H9 (cell line): ENCODE data around the gene SH2D3C. TPM values are rescaled to one million over a fixed set of nuclear protein-coding genes. Genes with fewer than 3 reads are reported as not detected.

Experiments
- DNase-seq: peaks from one replicate; pipeline ENCODE4 v3.0.0-alpha.2; 2017
- H2AFZ ChIP-seq: one replicate; pipeline ENCODE4 v1.6.1; 2013; ENCODE audit warnings: mild to moderate bottlenecking, low read length, control low read depth, moderate library complexity
- H2AK5ac ChIP-seq: 2 replicates; pipeline ENCODE4 v1.6.1; 2013; ENCODE audit warnings: low read length, control low read depth, mixed read lengths; ENCODE audit not compliant: insufficient read length
- H2BK120ac ChIP-seq: one replicate; pipeline ENCODE4 v1.6.1; 2013; ENCODE audit warnings: low read depth, mild to moderate bottlenecking, low read length, control low read depth, inconsistent platforms; ENCODE audit not compliant: poor library complexity, severe bottlenecking
- H2BK12ac ChIP-seq: 2 replicates; pipeline ENCODE4 v1.6.1; 2013; ENCODE audit warnings: low read length, control low read depth, mixed read lengths, low read depth; ENCODE audit not compliant: insufficient read length
- H2BK15ac ChIP-seq: 2 replicates; pipeline ENCODE4 v1.6.1; 2013; ENCODE audit warnings: low read depth, low read length, control low read depth
- H2BK20ac ChIP-seq: one replicate; pipeline ENCODE4 v1.6.1; 2013; ENCODE audit warnings: low read depth, mild to moderate bottlenecking, low read length, control low read depth, inconsistent platforms; ENCODE audit not compliant: poor library complexity, severe bottlenecking
- H2BK5ac ChIP-seq: 2 replicates; pipeline ENCODE4 v1.6.1; 2013; ENCODE audit warnings: low read length, control low read depth, mixed read lengths; ENCODE audit not compliant: insufficient read length
- H3K14ac ChIP-seq: 2 replicates; pipeline ENCODE4 v1.6.1; 2013; ENCODE audit warnings: low read length, control low read depth; ENCODE audit not compliant: insufficient read depth
- H3K18ac ChIP-seq: 2 replicates; pipeline ENCODE4 v1.6.1; 2013; ENCODE audit warnings: low read depth, mild to moderate bottlenecking, mixed read lengths, low read length, control low read depth; ENCODE audit not compliant: insufficient read length
- H3K23ac ChIP-seq: 2 replicates; pipeline ENCODE4 v1.6.1; 2013; ENCODE audit warnings: low read length, control low read depth, mixed read lengths, low read depth; ENCODE audit not compliant: insufficient read length
- H3K23me2 ChIP-seq: 2 replicates; pipeline ENCODE4 v1.6.1; 2013; ENCODE audit warnings: low read depth, mild to moderate bottlenecking, mixed read lengths, low read length, control low read depth; ENCODE audit not compliant: insufficient read length, poor library complexity, severe bottlenecking
- H3K27ac ChIP-seq: 2 replicates; pipeline ENCODE4 v1.5.1; 2013; ENCODE audit warnings: low read length, control low read depth, mixed read lengths, low read depth; ENCODE audit not compliant: insufficient read length
- H3K27me3 ChIP-seq: 2 replicates; pipeline ENCODE4 v1.6.1; 2013; ENCODE audit warnings: low read length, control low read depth, inconsistent platforms; ENCODE audit not compliant: insufficient read depth
- H3K4ac ChIP-seq: 2 replicates; pipeline ENCODE4 v1.6.1; 2013; ENCODE audit warnings: low read depth, mild to moderate bottlenecking, control low read depth, inconsistent platforms, low read length, moderate library complexity
- H3K4me1 ChIP-seq: 2 replicates; pipeline ENCODE4 v1.6.1; 2013; ENCODE audit warnings: low read length, control low read depth, inconsistent platforms; ENCODE audit not compliant: insufficient read depth
- H3K4me2 ChIP-seq: 2 replicates; pipeline ENCODE4 v1.6.1; 2013; ENCODE audit warnings: low read length, control low read depth, mixed read lengths; ENCODE audit not compliant: insufficient read length, insufficient read depth
- H3K56ac ChIP-seq: 2 replicates; pipeline ENCODE4 v1.6.1; 2013; ENCODE audit warnings: low read depth, mild to moderate bottlenecking, mixed read lengths, low read length, control low read depth; ENCODE audit not compliant: insufficient read length
- H3K79me1 ChIP-seq: 2 replicates; pipeline ENCODE4 v1.6.1; 2013; ENCODE audit warnings: low read depth, mild to moderate bottlenecking, moderate library complexity, low read length, control low read depth, inconsistent platforms; ENCODE audit not compliant: insufficient read depth, poor library complexity, severe bottlenecking
- H3K79me2 ChIP-seq: 2 replicates; pipeline ENCODE4 v1.6.1; 2013; ENCODE audit warnings: low read length, control low read depth, inconsistent platforms; ENCODE audit not compliant: insufficient read depth
- H3K9ac ChIP-seq: 2 replicates; pipeline ENCODE4 v1.6.1; 2013; ENCODE audit warnings: low read length, control low read depth, mixed read lengths; ENCODE audit not compliant: insufficient read length; ENCODE audit errors: extremely low read depth
- H3K9me3 ChIP-seq: one replicate; pipeline ENCODE4 v1.6.1; 2013; ENCODE audit warnings: low read depth, low read length, inconsistent platforms; ENCODE audit not compliant: control insufficient read depth
- H3T11ph ChIP-seq: one replicate; pipeline ENCODE4 v1.6.1; 2013; ENCODE audit warnings: mild to moderate bottlenecking, low read length, control low read depth, inconsistent platforms
- H4K20me1 ChIP-seq: one replicate; pipeline ENCODE4 v1.6.1; 2013; ENCODE audit not compliant: control insufficient read depth, insufficient read length, insufficient read depth
- H4K5ac ChIP-seq: 2 replicates; pipeline ENCODE4 v1.6.1; 2013; ENCODE audit warnings: low read depth, mild to moderate bottlenecking, mixed read lengths, low read length, control low read depth; ENCODE audit not compliant: insufficient read length
- H4K8ac ChIP-seq: replicated peaks from 2 replicates; pipeline ENCODE4 v1.6.1; 2013; ENCODE audit warnings: low read length, control low read depth, mixed read lengths, low read depth; ENCODE audit not compliant: insufficient read length
- H4K91ac ChIP-seq: 2 replicates; pipeline ENCODE4 v1.6.1; 2013; ENCODE audit warnings: low read depth, mild to moderate bottlenecking, moderate library complexity, mixed read lengths, low read length, control low read depth; ENCODE audit not compliant: insufficient read length
- H3K27ac Mint-ChIP-seq, 3 experiments: 2 replicates in 2 of 3; 3 replicates in 1 of 3; pipeline ENCODE4 v1.8.0; 2020 to 2021; ENCODE audit warnings: mixed read lengths in 3 of 3, mild to moderate bottlenecking in 1 of 3, moderate library complexity in 1 of 3
- H3K27me3 Mint-ChIP-seq: 2 replicates; pipeline ENCODE4 v1.8.0; 2021; ENCODE audit warnings: low read depth, mild to moderate bottlenecking, moderate library complexity, mixed read lengths
- H3K36me3 Mint-ChIP-seq, 3 experiments: 2 replicates in 2 of 3; 3 replicates in 1 of 3; pipeline ENCODE4 v1.8.0; 2020 to 2021; ENCODE audit warnings: low read depth in 3 of 3, mixed read lengths in 3 of 3; ENCODE audit not compliant: insufficient read depth in 1 of 3
- H3K4me1 Mint-ChIP-seq, 2 experiments: 2 replicates each; pipeline ENCODE4 v1.8.0; 2020; ENCODE audit warnings: mixed read lengths in 2 of 2
- H3K4me3 Mint-ChIP-seq, 2 experiments: 2 replicates in 1 of 2; 3 replicates in 1 of 2; pipeline ENCODE4 v1.8.0; 2020 to 2021; ENCODE audit warnings: mild to moderate bottlenecking in 2 of 2, mixed read lengths in 2 of 2, moderate library complexity in 1 of 2
- H3K9me3 Mint-ChIP-seq, 2 experiments: 2 replicates in 1 of 2; 3 replicates in 1 of 2; pipeline ENCODE4 v1.8.0; 2020; ENCODE audit warnings: mild to moderate bottlenecking in 2 of 2, mixed read lengths in 2 of 2, moderate library complexity in 1 of 2
- CTCF ChIP-seq: fragments of 200-600 bp; sonication (generic); conservative IDR thresholded peaks from 3 replicates; pipeline ENCODE4 v1.8.0; 2021; ENCODE audit warnings: antibody characterized with exemption, mild to moderate bottlenecking
- WGBS: extraction: QIAGEN DNeasy Blood & Tissue Kit; methylation state at CpG from one replicate; pipeline ENCODE4 v1.1.7; 2013; ENCODE audit warnings: missing lambda C conversion rate, low lambda C conversion rate, mixed read lengths; ENCODE audit not compliant: insufficient read length; ENCODE audit errors: extremely low coverage; 5-methylcytosine and 5-hydroxymethylcytosine counted together
- total RNA-seq: library from RNA; stranded (reverse); gene quantifications from 2 replicates; pipeline ENCODE4 v1.2.1, GENCODE V29; 2021

SH2D3C gene
- total RNA-seq, 1 experiment from 2014 or later: 1.7 TPM

GRCh38 chr9:127692071-127692470 is 86.4 kb downstream of the SH2D3C start:
- Histone ChIP-seq H3T11ph (no peak overlapping the region), H4K91ac (no peak overlapping the region), H3K27ac (no peak overlapping the region), H2AFZ (no peak overlapping the region), H3K79me2 (no peaks in the 10 kb centered on the region), H2BK5ac (no peak overlapping the region), H3K79me1 (no peaks in the 10 kb centered on the region), H3K4ac (no peak overlapping the region), H3K56ac (no peak overlapping the region), H2BK120ac (no peak overlapping the region), H4K20me1 (no peaks in the 10 kb centered on the region), H3K23ac (no peak overlapping the region), H3K18ac (no peak overlapping the region), H4K5ac (no peak overlapping the region), H2BK20ac (no peak overlapping the region), H2AK5ac (no peak overlapping the region), H2BK12ac (no peak overlapping the region), H3K4me2 (no peak overlapping the region), H3K14ac (no peak overlapping the region), H3K4me1 (no peaks in the 10 kb centered on the region), H3K9me3 (no peaks in the 10 kb centered on the region), H4K8ac (no peak overlapping the region), H3K9ac (no peak overlapping the region), H2BK15ac (no peak overlapping the region), H3K23me2 (no peaks in the 10 kb centered on the region), H3K27me3 (no peaks in the 10 kb centered on the region)
- no peak overlapping the region for H3K4me3 Mint-ChIP-seq
- H3K9me3 Mint-ChIP-seq: no peaks in the 10 kb centered on the region; a peak in 1 of 5 replicates
- H3K27me3 Mint-ChIP-seq: no peaks in the 10 kb centered on the region
- no peak for TF ChIP-seq CTCF
- no peak for DNase-seq
- H3K4me1 Mint-ChIP-seq: no peaks in the 10 kb centered on the region
- peaks cover 18 to 30% (median 26%) of the 10 kb centered on the region in 3 experiments; a peak in 6 of 7 replicates for H3K36me3 Mint-ChIP-seq
- H3K27ac Mint-ChIP-seq: peak overlapping the region in 1 of 3 experiments; percentile 38; a peak in 1 of 7 replicates
- WGBS: no CpG with 5 or more reads among the region's 20 CpGs
